CD8-positive, alpha-beta memory T cell (primary cell): ENCODE measurements around the gene AK4. TPM values are rescaled to one million over a fixed set of nuclear protein-coding genes. Genes with fewer than 3 reads are reported as not detected.

Experiments used
- CTCF ChIA-PET: fragments of 350-600 bp; sonication (Branson Sonifier 250); formaldehyde crosslinking; loops from one replicate; lab custom pipeline; 2021; ENCODE audit warnings: antibody characterized with exemption; lab: Charles Lee
- POLR2A ChIA-PET: fragments of 350-600 bp; sonication (Branson Sonifier 250); formaldehyde crosslinking; loops from one replicate; lab custom pipeline; 2021; ENCODE audit warnings: antibody characterized with exemption; lab: Charles Lee
- DNase-seq, 5 donors: peaks; one replicate each; pipeline versions ENCODE4 v3.0.0 to v3.0.0-alpha.2; 2020 to 2022; ENCODE audit warnings: mixed read lengths in 1 of 5
- H3K27ac ChIP-seq: one replicate; pipeline ENCODE4 v1.7.0; 2013; ENCODE audit warnings: low read depth, mild to moderate bottlenecking, low read length, moderate library complexity
- H3K27me3 ChIP-seq: 2 replicates; pipeline ENCODE4 v1.7.0; 2013; ENCODE audit warnings: low read length, mild to moderate bottlenecking; ENCODE audit not compliant: insufficient read depth, poor library complexity, severe bottlenecking
- H3K36me3 ChIP-seq: 2 replicates; pipeline ENCODE4 v1.7.0; 2013; ENCODE audit warnings: mild to moderate bottlenecking, low read length, moderate library complexity; ENCODE audit not compliant: insufficient read depth
- H3K4me1 ChIP-seq: 2 replicates; pipeline ENCODE4 v1.7.0; 2013; ENCODE audit warnings: mild to moderate bottlenecking, low read length, moderate library complexity; ENCODE audit not compliant: insufficient read depth
- H3K4me3 ChIP-seq: 2 replicates; pipeline ENCODE4 v1.7.0; 2013; ENCODE audit warnings: mild to moderate bottlenecking, low read length
- H3K9me3 ChIP-seq: 2 replicates; pipeline ENCODE4 v1.7.0; 2013; ENCODE audit warnings: mild to moderate bottlenecking, low read length
- H3K27ac Mint-ChIP-seq, 8 donors: one replicate each; pipeline ENCODE4 v1.8.0; 2020 to 2021; ENCODE audit warnings: mixed read lengths in 8 of 8, mild to moderate bottlenecking in 6 of 8, inconsistent platforms in 3 of 8, moderate library complexity in 3 of 8
- H3K27me3 Mint-ChIP-seq, 2 donors: one replicate each; pipeline ENCODE4 v1.8.0; 2020 to 2021; ENCODE audit warnings: mixed read lengths in 2 of 2, mild to moderate bottlenecking in 1 of 2, moderate library complexity in 1 of 2
- H3K36me3 Mint-ChIP-seq, 3 donors: one replicate each; pipeline ENCODE4 v1.8.0; 2020 to 2021; ENCODE audit warnings: mixed read lengths in 3 of 3, inconsistent platforms in 1 of 3, mild to moderate bottlenecking in 1 of 3
- H3K4me1 Mint-ChIP-seq, 3 donors: one replicate each; pipeline ENCODE4 v1.8.0; 2020 to 2021; ENCODE audit warnings: mixed read lengths in 3 of 3, inconsistent platforms in 1 of 3, mild to moderate bottlenecking in 1 of 3
- H3K4me3 Mint-ChIP-seq, 7 donors: one replicate each; pipeline ENCODE4 v1.8.0; 2020 to 2021; ENCODE audit warnings: mixed read lengths in 7 of 7, mild to moderate bottlenecking in 6 of 7, moderate library complexity in 4 of 7, inconsistent platforms in 2 of 7
- H3K9me3 Mint-ChIP-seq, 5 donors: one replicate each; pipeline ENCODE4 v1.8.0; 2020 to 2022; ENCODE audit warnings: mixed read lengths in 5 of 5, mild to moderate bottlenecking in 3 of 5, moderate library complexity in 2 of 5, inconsistent platforms in 1 of 5
- polyA plus RNA-seq: library from polyadenylated mRNA; unstranded; fragments of 300-500 nt; fragmentation: Illumina TruSeq; gene quantifications from one replicate; pipeline ENCODE4 v1.2.3, GENCODE V29; 2021
- total RNA-seq, 2 experiments: library from RNA; stranded (reverse); gene quantifications; one replicate each; pipeline ENCODE4 v1.2.3, GENCODE V29; 2021

AK4 gene
- total and polyA plus RNA-seq, 3 experiments from 2014 or later = 0.08 to 32.2 (median 29.9) TPM

- Histone ChIP-seq H3K27ac (no peak overlapping the region), H3K27me3 (no peaks in the 10 kb centered on the region), H3K4me3 (no peak overlapping the region), H3K36me3 (no peaks in the 10 kb centered on the region), H3K4me1 (no peaks in the 10 kb centered on the region), H3K9me3 (no peaks in the 10 kb centered on the region)
- Mint-ChIP-seq H3K36me3 (no peaks in the 10 kb centered on the region), H3K27ac (no peak overlapping the region), H3K4me3 (no peak overlapping the region), H3K27me3 (peaks cover 7 to 8% of the 10 kb centered on the region in 2 donors), H3K9me3 (no peaks in the 10 kb centered on the region), H3K4me1 (no peaks in the 10 kb centered on the region)
- CTCF ChIA-PET = no interaction called here
- no peak for DNase-seq
- POLR2A ChIA-PET = no interaction called here
Measured at GRCh38 chr1:65165269-65165993, 17.4 kb downstream of the AK4 start.

GRCh38 chr1:65166572-65167305, 18.7 kb downstream of the AK4 start:
- H3K4me3 ChIP-seq = no peak overlapping the region
- peak overlapping the region; percentile 8 for H3K27ac ChIP-seq
- ChIA-PET POLR2A (no interaction called here), CTCF (no interaction called here)
- no peaks in the 10 kb centered on the region for H3K27me3 ChIP-seq
- H3K36me3 ChIP-seq = no peaks in the 10 kb centered on the region
- Mint-ChIP-seq H3K4me3 (no peak overlapping the region), H3K36me3 (no peaks in the 10 kb centered on the region), H3K27me3 (peaks cover 7 to 8% of the 10 kb centered on the region in 2 donors), H3K4me1 (no peaks in the 10 kb centered on the region), H3K27ac (no peak overlapping the region), H3K9me3 (no peaks in the 10 kb centered on the region)
- H3K9me3 ChIP-seq = no peaks in the 10 kb centered on the region
- no peaks in the 10 kb centered on the region for H3K4me1 ChIP-seq
- no peak for DNase-seq

- Histone ChIP-seq H3K36me3 (no peaks in the 10 kb centered on the region), H3K9me3 (no peaks in the 10 kb centered on the region), H3K27me3 (no peaks in the 10 kb centered on the region), H3K4me3 (no peak overlapping the region), H3K27ac (no peak overlapping the region), H3K4me1 (no peaks in the 10 kb centered on the region)
- no peak for DNase-seq
- POLR2A ChIA-PET = no interaction called here
- Mint-ChIP-seq H3K9me3 (no peaks in the 10 kb centered on the region), H3K4me3 (no peak overlapping the region), H3K4me1 (no peaks in the 10 kb centered on the region), H3K36me3 (no peaks in the 10 kb centered on the region), H3K27ac (no peak overlapping the region), H3K27me3 (peaks cover 4 to 5% of the 10 kb centered on the region in 2 donors)
- CTCF ChIA-PET = no interaction called here
Measured at GRCh38 chr1:65167586-65168242, 19.7 kb downstream of the AK4 start.

- no peak for DNase-seq
- H3K36me3 Mint-ChIP-seq = no peaks in the 10 kb centered on the region
- CTCF ChIA-PET = no interaction called here
- Histone ChIP-seq H3K27me3 (no peaks in the 10 kb centered on the region), H3K9me3 (no peaks in the 10 kb centered on the region), H3K4me3 (no peak overlapping the region), H3K27ac (no peak overlapping the region), H3K36me3 (no peaks in the 10 kb centered on the region), H3K4me1 (no peaks in the 10 kb centered on the region)
- peaks cover 6% of the 10 kb centered on the region in 2 donors for H3K27me3 Mint-ChIP-seq
- POLR2A ChIA-PET = no interaction called here
- no peak overlapping the region for H3K4me3 Mint-ChIP-seq
- H3K4me1 Mint-ChIP-seq = no peaks in the 10 kb centered on the region
- no peak overlapping the region for H3K27ac Mint-ChIP-seq
- H3K9me3 Mint-ChIP-seq = no peaks in the 10 kb centered on the region
Measured at GRCh38 chr1:65168867-65169266, 20.9 kb downstream of the AK4 start.

- H3K27ac Mint-ChIP-seq = no peak overlapping the region
- H3K4me3 Mint-ChIP-seq = no peak overlapping the region
- Histone ChIP-seq H3K4me3 (no peak overlapping the region), H3K27me3 (no peaks in the 10 kb centered on the region), H3K27ac (no peak overlapping the region), H3K36me3 (no peaks in the 10 kb centered on the region), H3K4me1 (no peaks in the 10 kb centered on the region), H3K9me3 (no peaks in the 10 kb centered on the region)
- H3K36me3 Mint-ChIP-seq = no peaks in the 10 kb centered on the region
- H3K9me3 Mint-ChIP-seq = no peaks in the 10 kb centered on the region
- no peak for DNase-seq
- ChIA-PET CTCF (no interaction called here), POLR2A (no interaction called here)
- no peaks in the 10 kb centered on the region for H3K4me1 Mint-ChIP-seq
- H3K27me3 Mint-ChIP-seq = peaks cover 8% of the 10 kb centered on the region in 2 donors
Measured at GRCh38 chr1:65170511-65171142, 22.6 kb downstream of the AK4 start.

GRCh38 chr1:65172936-65173690, 25.1 kb downstream of the AK4 start:
- no peaks in the 10 kb centered on the region for H3K36me3 Mint-ChIP-seq
- H3K4me3 ChIP-seq = no peak overlapping the region
- peaks cover 8 to 21% of the 10 kb centered on the region in 2 donors for H3K27me3 Mint-ChIP-seq
- DNase-seq = no peak
- no peaks in the 10 kb centered on the region for H3K9me3 Mint-ChIP-seq
- no peak overlapping the region for H3K4me3 Mint-ChIP-seq
- no peak overlapping the region for H3K27ac Mint-ChIP-seq
- H3K36me3 ChIP-seq = no peaks in the 10 kb centered on the region
- H3K27me3 ChIP-seq = no peaks in the 10 kb centered on the region
- no peaks in the 10 kb centered on the region for H3K4me1 ChIP-seq
- ChIA-PET CTCF (no interaction called here), POLR2A (no interaction called here)
- H3K9me3 ChIP-seq = no peaks in the 10 kb centered on the region
- no peak overlapping the region for H3K27ac ChIP-seq
- H3K4me1 Mint-ChIP-seq = no peaks in the 10 kb centered on the region

- no peaks in the 10 kb centered on the region for H3K9me3 Mint-ChIP-seq
- H3K36me3 ChIP-seq = no peaks in the 10 kb centered on the region
- H3K27me3 ChIP-seq = no peaks in the 10 kb centered on the region
- H3K27me3 Mint-ChIP-seq = peaks cover 8 to 23% of the 10 kb centered on the region in 2 donors
- ChIA-PET POLR2A (no interaction called here), CTCF (no interaction called here)
- H3K4me1 ChIP-seq = no peaks in the 10 kb centered on the region
- no peak for DNase-seq
- no peaks in the 10 kb centered on the region for H3K4me1 Mint-ChIP-seq
- H3K4me3 Mint-ChIP-seq = no peak overlapping the region
- H3K36me3 Mint-ChIP-seq = no peaks in the 10 kb centered on the region
- no peak overlapping the region for H3K4me3 ChIP-seq
- H3K9me3 ChIP-seq = no peaks in the 10 kb centered on the region
- no peak overlapping the region for H3K27ac ChIP-seq
- H3K27ac Mint-ChIP-seq = no peak overlapping the region
Measured at GRCh38 chr1:65174585-65174984, 26.6 kb downstream of the AK4 start.
